GM12878 (cell line): Measurements from ENCODE around the gene PREX1. TPM values are rescaled to one million over a fixed set of nuclear protein-coding genes. Genes with fewer than 3 reads are reported as not detected.

Experiments
- ATAC-seq: fragments of 200-7000 bp; cut with Tn5 transposase; 3 replicates; pipeline ENCODE4 v1.9.1; 2020; ENCODE audit warnings: mild to moderate bottlenecking, moderate library complexity
- BruUV-seq: library from RNA; stranded (reverse); fragments of 400-500 nt; replicated peaks from 2 replicates; lab custom pipeline; 2021; lab: Mats Ljungman, UMichigan
- CTCF ChIA-PET: fragments of 300-600 bp; sonication (Branson Sonifier 250); formaldehyde crosslinking; extraction: SDS; loops from one replicate; lab custom pipeline; 2021; ENCODE audit warnings: inconsistent platforms; lab: Yijun Ruan, JAX
- POLR2A ChIA-PET: fragments of 350-600 bp; formaldehyde crosslinking; extraction: SDS; loops from one replicate; lab custom pipeline; 2021; ENCODE audit warnings: inconsistent platforms; lab: Charles Lee
- RAD21 ChIA-PET: fragments of 300-600 bp; sonication (Branson Sonifier 250); formaldehyde crosslinking; loops from one replicate; lab custom pipeline; 2023; ENCODE audit warnings: antibody characterized with exemption; ENCODE audit not compliant: unreplicated experiment; lab: Charles Lee
- SMC1A ChIA-PET: fragments of 300-600 bp; sonication (Branson Sonifier 250); formaldehyde crosslinking; loops from one replicate; lab custom pipeline; 2023; ENCODE audit not compliant: unreplicated experiment, uncharacterized antibody; lab: Charles Lee
- DNase-seq: peaks from one replicate; pipeline ENCODE4 v3.0.0-alpha.2; 2011; ENCODE audit warnings: low read depth, low spot score
- FAIRE-seq: peaks from 3 replicates; lab custom pipeline; 2011; peaks lifted over from hg19 to GRCh38; lab: Jason Lieb, UNC
- H2AFZ ChIP-seq: 2 replicates; pipeline ENCODE4 v1.6.0; 2011; ENCODE audit warnings: low read depth, low read length, control low read depth; ENCODE audit not compliant: control insufficient read depth
- H3K27ac ChIP-seq: 2 replicates; pipeline ENCODE4 v1.5.1; 2011; ENCODE audit warnings: control low read depth; ENCODE audit not compliant: control insufficient read depth, insufficient read depth
- H3K27me3 ChIP-seq, 2 experiments: replicated peaks in 1 of 2; 2 replicates each; pipeline versions ENCODE4 v1.6.0 to v1.6.1; 2011; ENCODE audit warnings: low read length in 1 of 2; ENCODE audit not compliant: control insufficient read depth in 2 of 2, insufficient read depth in 2 of 2
- H3K36me3 ChIP-seq, 2 experiments: 2 replicates each; pipeline ENCODE4 v1.5.1; 2011; ENCODE audit warnings: low read length in 1 of 2; ENCODE audit not compliant: control insufficient read depth in 2 of 2, insufficient read depth in 2 of 2
- H3K4me1 ChIP-seq: 2 replicates; pipeline ENCODE4 v1.6.1; 2011; ENCODE audit warnings: mild to moderate bottlenecking, low read length, moderate library complexity, mixed read lengths; ENCODE audit not compliant: control insufficient read depth, insufficient read depth
- H3K4me2 ChIP-seq: 2 replicates; pipeline ENCODE4 v1.6.0; 2011; ENCODE audit warnings: control low read depth; ENCODE audit not compliant: control insufficient read depth, insufficient read depth
- H3K4me3 ChIP-seq: fragments of 200-600 bp; sonication (generic); 2 replicates; pipeline ENCODE4 v1.5.1; 2016
- H3K79me2 ChIP-seq: 2 replicates; pipeline ENCODE4 v1.6.0; 2011; ENCODE audit warnings: low read length; ENCODE audit not compliant: control insufficient read depth, insufficient read depth
- H3K9ac ChIP-seq: 2 replicates; pipeline ENCODE4 v1.8.0; 2011; ENCODE audit warnings: low read length, control low read depth, mixed read lengths; ENCODE audit not compliant: control insufficient read depth, insufficient read depth
- H3K9me3 ChIP-seq: replicated peaks from 3 replicates; pipeline ENCODE4 v1.5.1; 2011; ENCODE audit warnings: mild to moderate bottlenecking, low read length; ENCODE audit not compliant: control insufficient read depth, insufficient read depth
- H4K20me1 ChIP-seq: 2 replicates; pipeline ENCODE4 v1.6.0; 2011; ENCODE audit not compliant: control insufficient read depth, insufficient read depth
- E2F4 ChIP-seq: IDR thresholded peaks from 2 replicates; pipeline ENCODE4 v1.6.1; 2012; ENCODE audit warnings: low read depth, low read length, improper control_type of control experiment
- E4F1 ChIP-seq: fragments of 450-650 bp; IDR thresholded peaks from 2 replicates; pipeline ENCODE4 v1.6.1; 2018; ENCODE audit warnings: borderline replicate concordance, mild to moderate bottlenecking; ENCODE audit not compliant: partially characterized antibody
- ETV6 ChIP-seq, 2 experiments: fragments of 450-650 bp in 1 of 2; IDR thresholded peaks in 1 of 2; conservative IDR thresholded peaks in 1 of 2; 2 replicates each; pipeline ENCODE4 v1.6.1; 2014; ENCODE audit warnings: antibody characterized with exemption in 1 of 2, borderline replicate concordance in 1 of 2, low read depth in 1 of 2, mild to moderate bottlenecking in 1 of 2, moderate library complexity in 1 of 2
- IKZF1 ChIP-seq: fragments of 450-650 bp; conservative IDR thresholded peaks from 2 replicates; pipeline ENCODE4 v1.6.1; 2017; ENCODE audit warnings: antibody characterized with exemption, mild to moderate bottlenecking
- IKZF2 ChIP-seq, 2 experiments: fragments of 450-650 bp; IDR thresholded peaks; 2 replicates each; pipeline ENCODE4 v1.6.1; 2017; ENCODE audit warnings: mild to moderate bottlenecking in 2 of 2, moderate library complexity in 2 of 2
- KDM1A ChIP-seq: fragments of 200-600 bp; sonication (generic); IDR thresholded peaks from 2 replicates; pipeline ENCODE4 v1.6.1; 2016; ENCODE audit warnings: borderline replicate concordance
- MTA2 ChIP-seq: fragments of 450-650 bp; IDR thresholded peaks from 2 replicates; pipeline ENCODE4 v1.6.1; 2016; ENCODE audit warnings: low read depth, mild to moderate bottlenecking, moderate library complexity
- NKRF ChIP-seq: fragments of 450-650 bp; conservative IDR thresholded peaks from 2 replicates; pipeline ENCODE4 v1.6.1; 2017; ENCODE audit warnings: mild to moderate bottlenecking, moderate library complexity
- PAX5 ChIP-seq: IDR thresholded peaks from 2 replicates; pipeline ENCODE4 v1.6.1; 2011; ENCODE audit warnings: low read depth, low read length, borderline replicate concordance
- RB1 ChIP-seq: fragments of 450-650 bp; formaldehyde crosslinking; IDR thresholded peaks from 2 replicates; pipeline ENCODE4 v1.6.1; 2017; ENCODE audit warnings: mild to moderate bottlenecking, borderline replicate concordance
- RCOR1 ChIP-seq: conservative IDR thresholded peaks from 2 replicates; pipeline ENCODE4 v1.6.1; 2012; ENCODE audit warnings: low read depth, low read length, improper control_type of control experiment
- SIX5 ChIP-seq: IDR thresholded peaks from 2 replicates; pipeline ENCODE4 v1.6.1; 2011; ENCODE audit warnings: mild to moderate bottlenecking, low read depth, low read length, moderate library complexity; ENCODE audit not compliant: severe bottlenecking
- TARDBP ChIP-seq: IDR thresholded peaks from 2 replicates; pipeline ENCODE4 v1.6.1; 2016; ENCODE audit warnings: borderline replicate concordance
- WGBS: methylation state at CpG from one replicate; pipeline ENCODE4 v1.1.6; 2016; ENCODE audit warnings: low lambda C conversion rate; ENCODE audit not compliant: insufficient replicate concordance, insufficient coverage; ENCODE audit errors: missing lambda C conversion rate; 5-methylcytosine and 5-hydroxymethylcytosine counted together
- in situ Hi-C: fragments of 300-500 bp; cut with MboI; formaldehyde crosslinking; loops from 9 replicates; pipeline ENCODE4 v1.14.3; 2018; ENCODE audit warnings: mixed read lengths
- intact Hi-C: fragments of 100-400 bp; cut with micrococcal nuclease; formaldehyde crosslinking; loops from one replicate; pipeline ENCODE4 v1.14.2; 2022; ENCODE audit not compliant: unreplicated experiment
- polyA plus RNA-seq, 11 experiments: library from polyadenylated mRNA; depleted of rRNA in 4 of 11; unstranded in 6 of 11; stranded (reverse) in 5 of 11; fragments of >200 nt; fragmentation: Nextera tagmentation in 4 of 11; fragmentation: Illumina TruSeq in 1 of 11; extraction: Ambion mirVana in 4 of 11; extraction: Trizol in 1 of 11; gene quantifications; 1 replicate in 1 of 11; 2 replicates in 10 of 11; pipeline versions ENCODE4 v1.2.1 to v1.2.3, GENCODE V29; 2011 to 2016; ENCODE audit warnings: inconsistent platforms in 2 of 11, missing spikeins in 2 of 11, low read depth in 1 of 11
- total RNA-seq, 4 experiments: library from RNA; depleted of rRNA in 3 of 4; stranded (reverse); fragments of >200 nt in 3 of 4; fragmentation: Illumina TruSeq in 1 of 4; extraction: Trizol in 1 of 4; gene quantifications; 2 replicates each; pipeline versions ENCODE4 v1.2.1 to v1.2.3, GENCODE V29; 2013 to 2021

The PREX1 gene
- total and polyA plus RNA-seq, 10 of the 15 experiments (the other 5 are each of a cell fraction or from before 2014, with no cell fraction given), result 2.6 to 114 (median 38.9) TPM

GRCh38 chr20:48585061-48585870 is 242.5 kb downstream of the PREX1 start (continued):
- no peak for TF ChIP-seq NKRF
- no peak for TF ChIP-seq MTA2
- TF ChIP-seq PAX5, result no peak
- no peak for TF ChIP-seq TARDBP
- no peak for TF ChIP-seq IKZF2 (IDR thresholded peaks at IDR 0.05)
- TF ChIP-seq, all 136 proteins: peak for 0

GRCh38 chr20:48584391-48585060 is 243.3 kb downstream of the PREX1 start:
- H2AFZ ChIP-seq, result no peak overlapping the region
- in situ Hi-C loops (no loop called here), intact Hi-C loops (no loop called here)
- no peaks in the 10 kb centered on the region for H3K79me2 ChIP-seq
- POLR2A ChIA-PET, result no interaction called here
- 28% methylated on average over 8 of the region's 8 CpGs for WGBS
- no peaks in the 10 kb centered on the region for H3K36me3 ChIP-seq
- no peak overlapping the region for H3K27ac ChIP-seq
- no TSS peak for BruUV-seq
- no peak overlapping the region for H3K4me3 ChIP-seq
- RAD21 ChIA-PET, result no interaction called here
- H3K4me2 ChIP-seq, result no peak overlapping the region
- H3K4me1 ChIP-seq, result no peaks in the 10 kb centered on the region
- no peaks in the 10 kb centered on the region for H4K20me1 ChIP-seq
- no peak for DNase-seq
- no peak overlapping the region for H3K9ac ChIP-seq
- SMC1A ChIA-PET, result no interaction called here
- no peaks in the 10 kb centered on the region for H3K9me3 ChIP-seq
- CTCF ChIA-PET, result interaction anchor here (1.6 kb wide), 1 partner anchor 36 kb away, joined by 4 read pairs; no protein-coding TSS in a partner anchor
- no peak for TF ChIP-seq RB1
- TF ChIP-seq RCOR1, result no peak
- peak; percentile 24 for TF ChIP-seq E4F1
- TF ChIP-seq ETV6 (conservative IDR thresholded peaks at IDR 0.05 in 1 of 2, IDR thresholded peaks at IDR 0.05 in 1 of 2; ENCODE audit: borderline replicate concordance in 1 of 2, low read depth in 1 of 2), result peak in 1 of 2 experiments; percentile 64; a peak in 2 of 4 replicates
- no peak for TF ChIP-seq SIX5
- no peak for TF ChIP-seq KDM1A
- TF ChIP-seq E2F4, result no peak
- TF ChIP-seq IKZF1, result no peak
- FAIRE-seq, result no peak
- no peaks in the 10 kb centered on the region for H3K27me3 ChIP-seq
- no peak for ATAC-seq
